Calu3 (cell line): ENCODE data around the gene SLC45A2. TPM values are rescaled to one million over a fixed set of nuclear protein-coding genes. Genes with fewer than 3 reads are reported as not detected.
A peak's percentile ranks its signal among the peaks of the same experiment; 100 is the strongest.

Source experiments
- BruUV-seq: library from RNA; stranded (reverse); fragments of 400-500 nt; replicated peaks from 2 replicates; lab custom pipeline; 2021; lab: Mats Ljungman, UMichigan
- CTCF ChIA-PET: fragments of 300-600 bp; sonication (Branson Sonifier 250); formaldehyde crosslinking; loops from one replicate; lab custom pipeline; 2022; ENCODE audit warnings: antibody characterized with exemption; lab: Charles Lee
- DNase-seq: peaks from one replicate; pipeline ENCODE4 v3.0.0; 2022
- H3K27ac Mint-ChIP-seq: one replicate; pipeline ENCODE4 v1.8.0; 2022; ENCODE audit warnings: mixed read lengths; ENCODE audit not compliant: unreplicated experiment
- H3K27me3 Mint-ChIP-seq: one replicate; pipeline ENCODE4 v1.8.0; 2022; ENCODE audit warnings: mixed read lengths; ENCODE audit not compliant: unreplicated experiment
- H3K36me3 Mint-ChIP-seq: one replicate; pipeline ENCODE4 v1.8.0; 2022; ENCODE audit warnings: mild to moderate bottlenecking, moderate library complexity, mixed read lengths; ENCODE audit not compliant: insufficient read depth, unreplicated experiment
- H3K4me1 Mint-ChIP-seq: one replicate; pipeline ENCODE4 v1.8.0; 2022; ENCODE audit warnings: mild to moderate bottlenecking, low read depth, mixed read lengths; ENCODE audit not compliant: unreplicated experiment
- H3K4me3 Mint-ChIP-seq: one replicate; pipeline ENCODE4 v1.8.0; 2022; ENCODE audit warnings: mild to moderate bottlenecking, low read depth, moderate library complexity, mixed read lengths; ENCODE audit not compliant: unreplicated experiment
- H3K9me3 Mint-ChIP-seq: one replicate; pipeline ENCODE4 v1.8.0; 2022; ENCODE audit warnings: low read depth, mixed read lengths; ENCODE audit not compliant: unreplicated experiment
- CTCF ChIP-seq: fragments of 200-600 bp; IDR thresholded peaks from one replicate; pipeline ENCODE4 v1.8.0; 2022; ENCODE audit warnings: antibody characterized with exemption; ENCODE audit not compliant: unreplicated experiment
- intact Hi-C: fragments of 100-400 bp; cut with micrococcal nuclease; formaldehyde crosslinking; loops from one replicate; pipeline ENCODE4 v1.10.0; 2022; ENCODE audit not compliant: unreplicated experiment
- total RNA-seq: library from RNA; stranded (reverse); gene quantifications from 2 replicates; pipeline ENCODE4 v1.2.3, GENCODE V29; 2022

SLC45A2 gene
- total RNA-seq, 1 experiment from 2014 or later = not detected

GRCh38 chr5:33997331-33997983, 13.0 kb upstream of the SLC45A2 start:
- Mint-ChIP-seq H3K9me3 (no peaks in the 10 kb centered on the region), H3K4me1 (no peaks in the 10 kb centered on the region), H3K27ac (no peak overlapping the region), H3K36me3 (no peaks in the 10 kb centered on the region), H3K27me3 (no peaks in the 10 kb centered on the region), H3K4me3 (no peak overlapping the region)
- peak; percentile 40 for TF ChIP-seq CTCF
- CTCF ChIA-PET = interaction anchor here (0.6 to 1.4 kb wide), 5 partner anchors 9 to 469 kb away, joined by 3 to 7 read pairs (median 4); partner anchors contain the start of gene AMACR
- BruUV-seq = no TSS peak
- peak; percentile 49 for DNase-seq
- intact Hi-C loops = loop anchor here (2.0 to 5.0 kb wide), 2 partner anchors 455 to 467 kb away; no protein-coding TSS in a partner anchor

- Mint-ChIP-seq H3K4me3 (no peak overlapping the region), H3K4me1 (no peaks in the 10 kb centered on the region), H3K9me3 (no peaks in the 10 kb centered on the region), H3K27ac (no peak overlapping the region), H3K36me3 (no peaks in the 10 kb centered on the region), H3K27me3 (no peaks in the 10 kb centered on the region)
- no TSS peak for BruUV-seq
- no peak for TF ChIP-seq CTCF
- DNase-seq = no peak
- intact Hi-C loops = loop anchor here (2.0 to 5.0 kb wide), 2 partner anchors 456 to 469 kb away; no protein-coding TSS in a partner anchor
- CTCF ChIA-PET = no interaction called here
Observed at GRCh38 chr5:33995865-33996264, 11.4 kb upstream of the SLC45A2 start.

- Mint-ChIP-seq H3K9me3 (no peaks in the 10 kb centered on the region), H3K4me1 (no peaks in the 10 kb centered on the region), H3K4me3 (no peak overlapping the region), H3K27me3 (no peaks in the 10 kb centered on the region), H3K36me3 (no peaks in the 10 kb centered on the region), H3K27ac (no peak overlapping the region)
- DNase-seq = no peak
- intact Hi-C loops = loop anchor here (5.0 kb wide), 1 partner anchor 457 kb away; no protein-coding TSS in a partner anchor
- no TSS peak for BruUV-seq
- TF ChIP-seq CTCF = no peak
- CTCF ChIA-PET = no interaction called here
Observed at GRCh38 chr5:33994845-33995244, 10.4 kb upstream of the SLC45A2 start.

GRCh38 chr5:33992864-33993263, 8.4 kb upstream of the SLC45A2 start:
- H3K27ac Mint-ChIP-seq = no peak overlapping the region
- CTCF ChIA-PET = interaction anchor here (0.6 kb wide), 1 partner anchor 92 kb away, joined by 3 read pairs; no protein-coding TSS in a partner anchor
- no peak for DNase-seq
- TF ChIP-seq CTCF = no peak
- H3K9me3 Mint-ChIP-seq = no peaks in the 10 kb centered on the region
- no peaks in the 10 kb centered on the region for H3K27me3 Mint-ChIP-seq
- no peaks in the 10 kb centered on the region for H3K36me3 Mint-ChIP-seq
- intact Hi-C loops = no loop called here
- no peaks in the 10 kb centered on the region for H3K4me1 Mint-ChIP-seq
- H3K4me3 Mint-ChIP-seq = no peak overlapping the region
- BruUV-seq = no TSS peak
